GM21528 (cell line): ENCODE results near the gene VPS54.
A peak's percentile ranks its signal among the peaks of the same experiment; 100 is the strongest.

Source experiments
- ATAC-seq: cut with Tn5 transposase; IDR thresholded peaks from one replicate; pipeline ENCODE4 v1.9.1; 2021; ENCODE audit warnings: mild to moderate bottlenecking, moderate library complexity; ENCODE audit not compliant: unreplicated experiment, low FRiP score

The VPS54 gene, protein sequence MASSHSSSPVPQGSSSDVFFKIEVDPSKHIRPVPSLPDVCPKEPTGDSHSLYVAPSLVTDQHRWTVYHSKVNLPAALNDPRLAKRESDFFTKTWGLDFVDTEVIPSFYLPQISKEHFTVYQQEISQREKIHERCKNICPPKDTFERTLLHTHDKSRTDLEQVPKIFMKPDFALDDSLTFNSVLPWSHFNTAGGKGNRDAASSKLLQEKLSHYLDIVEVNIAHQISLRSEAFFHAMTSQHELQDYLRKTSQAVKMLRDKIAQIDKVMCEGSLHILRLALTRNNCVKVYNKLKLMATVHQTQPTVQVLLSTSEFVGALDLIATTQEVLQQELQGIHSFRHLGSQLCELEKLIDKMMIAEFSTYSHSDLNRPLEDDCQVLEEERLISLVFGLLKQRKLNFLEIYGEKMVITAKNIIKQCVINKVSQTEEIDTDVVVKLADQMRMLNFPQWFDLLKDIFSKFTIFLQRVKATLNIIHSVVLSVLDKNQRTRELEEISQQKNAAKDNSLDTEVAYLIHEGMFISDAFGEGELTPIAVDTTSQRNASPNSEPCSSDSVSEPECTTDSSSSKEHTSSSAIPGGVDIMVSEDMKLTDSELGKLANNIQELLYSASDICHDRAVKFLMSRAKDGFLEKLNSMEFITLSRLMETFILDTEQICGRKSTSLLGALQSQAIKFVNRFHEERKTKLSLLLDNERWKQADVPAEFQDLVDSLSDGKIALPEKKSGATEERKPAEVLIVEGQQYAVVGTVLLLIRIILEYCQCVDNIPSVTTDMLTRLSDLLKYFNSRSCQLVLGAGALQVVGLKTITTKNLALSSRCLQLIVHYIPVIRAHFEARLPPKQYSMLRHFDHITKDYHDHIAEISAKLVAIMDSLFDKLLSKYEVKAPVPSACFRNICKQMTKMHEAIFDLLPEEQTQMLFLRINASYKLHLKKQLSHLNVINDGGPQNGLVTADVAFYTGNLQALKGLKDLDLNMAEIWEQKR

DNA sequence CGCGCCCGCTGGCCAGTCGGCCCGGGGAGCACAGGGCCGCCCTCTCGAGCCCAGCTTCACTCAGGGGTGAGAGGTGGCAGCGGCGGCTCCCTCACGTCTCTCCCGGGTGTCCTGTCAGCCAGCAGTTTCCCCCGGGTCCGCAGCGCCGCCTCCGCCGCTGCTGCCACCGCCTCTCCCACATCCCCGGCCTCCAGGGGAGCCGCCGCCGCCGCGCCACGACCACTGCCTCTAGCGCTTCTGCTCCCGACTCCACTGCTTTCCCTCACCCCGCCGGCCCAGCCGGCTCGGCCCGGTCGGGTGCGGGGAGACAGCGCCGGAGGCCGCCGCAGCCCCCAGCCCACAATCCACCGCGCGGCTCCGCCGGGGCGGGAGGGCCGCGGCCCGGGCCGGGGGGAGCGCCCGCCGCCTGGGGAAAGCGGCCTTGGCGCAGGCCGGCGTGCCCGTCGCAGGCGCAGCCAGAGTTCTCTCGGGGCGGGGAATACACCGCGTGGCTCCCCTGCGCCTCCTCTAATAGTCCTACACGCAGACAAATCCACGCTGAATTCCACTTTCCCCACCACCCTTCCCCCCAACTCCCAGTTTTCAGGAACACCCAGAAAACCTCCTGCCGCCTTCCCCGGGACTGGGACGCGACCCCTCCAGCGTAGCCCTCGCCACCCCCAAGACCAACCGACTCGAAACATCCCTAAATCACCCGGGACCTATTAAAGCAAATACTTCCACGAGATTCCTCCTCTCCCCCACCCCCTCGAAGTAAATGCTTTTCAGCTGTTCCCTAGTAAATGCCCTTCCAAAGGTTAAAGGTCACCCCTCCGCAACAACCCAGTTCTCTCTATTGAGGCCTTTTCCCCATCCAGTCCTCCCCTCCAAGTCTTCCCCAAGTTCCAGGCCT, at the start of gene VPS54:
Gene VPS54 (minus strand): TSS at position 346 of the 892 bp plus-strand sequence. CDS start 35,429 bp downstream, outside the sequence.
- peak; percentile 61 for ATAC-seq

DNA sequence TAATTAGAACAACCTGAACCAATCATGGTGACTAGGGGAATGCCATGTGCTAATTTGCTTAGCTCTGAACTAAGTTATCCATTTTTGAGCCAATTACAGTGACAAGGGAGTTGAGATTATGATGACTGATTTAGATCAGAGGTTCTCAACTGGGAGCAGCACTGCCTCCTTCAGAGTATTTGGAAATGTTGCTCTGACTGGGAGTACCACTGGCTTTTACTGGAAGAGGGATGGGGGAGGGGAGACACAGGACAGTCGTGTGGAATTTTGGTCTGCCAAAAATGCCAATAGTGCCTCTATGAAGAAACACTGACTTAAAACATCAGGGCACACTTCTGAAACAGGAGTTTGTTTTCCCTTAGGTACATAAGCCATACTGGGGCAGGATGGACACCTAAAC, 48.1 kb upstream of the VPS54 start:
- no peak for ATAC-seq

DNA sequence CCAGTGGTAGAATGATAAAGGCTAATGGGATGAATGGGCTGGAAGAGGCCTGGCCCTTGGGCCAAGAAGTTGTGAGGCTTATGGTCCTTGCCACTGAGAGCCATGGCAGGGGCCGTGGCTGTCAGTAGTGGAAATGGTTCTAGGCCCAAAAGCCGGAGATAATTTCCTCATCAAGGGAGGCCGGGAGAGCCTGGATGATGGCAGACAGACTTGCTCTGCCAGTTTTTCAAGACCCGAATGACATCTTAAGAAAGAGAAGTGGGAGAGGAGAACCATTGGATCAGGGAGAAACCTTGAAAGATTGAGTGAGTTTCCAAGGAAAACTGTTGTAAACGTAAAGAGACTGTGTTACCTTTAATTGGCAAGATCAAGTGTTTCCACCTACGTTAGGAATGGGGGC, 46.3 kb upstream of the VPS54 start:
- ATAC-seq: no peak

DNA sequence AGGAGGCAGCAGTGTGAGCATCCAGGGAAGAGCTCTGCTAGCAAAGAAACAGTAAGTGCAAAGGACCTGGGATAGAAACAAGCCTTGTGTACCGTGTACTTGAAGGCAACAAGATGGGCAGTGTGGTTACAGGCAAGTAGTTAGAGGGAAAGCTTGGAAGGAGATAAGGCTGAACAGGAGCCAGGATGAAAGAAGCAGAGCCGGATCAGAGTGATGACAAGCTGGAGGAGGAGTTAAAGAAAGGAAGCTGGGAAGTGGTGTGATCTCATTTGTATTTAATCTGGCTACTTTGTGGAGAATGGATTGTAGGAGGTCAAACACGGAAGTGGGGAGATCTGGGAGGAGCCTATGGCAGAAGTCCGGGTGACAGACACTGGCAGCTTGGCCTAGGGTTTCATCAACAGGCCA, 44.7 kb upstream of the VPS54 start:
- no peak for ATAC-seq

DNA sequence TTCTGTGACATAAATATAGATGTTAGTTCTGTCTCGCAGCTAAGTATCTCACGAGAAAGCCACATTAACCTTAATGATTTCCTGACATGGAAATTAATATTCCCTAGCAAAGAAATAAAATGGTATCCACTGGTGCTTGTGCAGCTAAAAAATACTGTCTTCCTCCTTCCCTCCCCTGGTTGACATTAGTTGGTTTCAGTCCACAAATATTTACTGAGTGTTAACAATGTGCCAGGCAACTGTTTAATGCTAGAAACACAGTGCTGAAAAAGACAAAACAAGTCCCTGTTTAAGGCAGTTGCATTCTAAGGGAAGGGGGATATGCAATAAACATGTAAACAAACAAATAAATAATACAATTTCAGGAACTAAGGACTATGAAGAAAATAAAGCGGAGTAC, 44.2 kb upstream of the VPS54 start:
- ATAC-seq: no peak

DNA sequence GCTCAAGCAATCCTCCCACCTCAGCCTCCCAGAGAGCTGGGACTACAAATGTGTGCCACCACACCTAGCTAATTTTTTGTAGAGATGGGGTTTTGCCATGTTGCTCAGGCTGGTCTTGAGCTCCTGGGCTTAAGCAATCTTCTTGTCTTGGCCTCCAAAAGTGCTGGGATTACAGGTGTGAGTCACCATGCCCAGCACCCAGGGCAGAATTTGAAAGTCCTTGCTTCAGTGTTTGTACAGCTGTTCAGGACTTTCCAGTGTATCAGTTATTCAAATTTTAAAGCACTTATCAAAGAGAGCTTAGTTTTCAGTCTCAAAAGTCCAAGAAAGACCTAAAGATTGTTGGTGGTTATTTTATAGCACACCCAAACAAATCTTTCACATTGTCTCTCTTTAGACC, 43.6 kb upstream of the VPS54 start:
- ATAC-seq: peak; percentile 70

DNA sequence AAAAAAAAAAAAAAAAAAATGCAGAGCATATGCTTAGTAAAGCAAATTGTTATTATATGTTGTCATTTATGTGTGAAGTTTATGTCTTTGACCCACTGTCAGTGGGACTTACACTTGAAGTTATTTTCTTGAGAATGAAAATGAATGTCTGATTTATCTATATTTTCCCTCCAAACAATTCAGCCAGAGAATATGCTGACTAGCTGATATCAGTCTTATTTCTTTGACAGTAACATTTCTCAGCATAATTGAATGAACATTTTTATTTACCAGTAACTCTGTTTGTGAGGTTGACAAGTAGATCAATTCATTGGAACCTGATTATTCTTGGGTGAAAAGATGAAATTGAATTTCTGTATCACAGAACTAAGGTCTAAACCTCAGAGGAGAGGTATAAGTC, 40.0 kb upstream of the VPS54 start:
- no peak for ATAC-seq

DNA sequence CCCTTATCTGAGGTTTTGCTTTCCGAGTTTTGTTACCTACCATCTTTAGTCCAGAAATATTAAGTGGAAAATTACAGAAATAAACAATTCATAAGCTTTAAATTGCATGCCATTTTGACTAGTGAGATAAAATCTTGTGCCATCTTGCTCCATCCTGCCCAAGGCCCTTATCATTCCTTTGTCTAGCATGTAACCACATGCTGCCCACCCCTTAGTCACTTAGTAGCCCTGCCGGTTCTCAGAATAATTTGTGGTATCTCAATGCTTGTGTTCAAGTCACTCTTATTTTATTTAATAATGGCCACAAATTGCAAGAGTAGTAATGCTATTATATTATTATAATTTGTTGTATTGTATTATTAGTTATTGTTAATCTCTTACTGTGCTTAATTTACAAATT, 36.8 kb upstream of the VPS54 start:
- ATAC-seq: no peak

DNA sequence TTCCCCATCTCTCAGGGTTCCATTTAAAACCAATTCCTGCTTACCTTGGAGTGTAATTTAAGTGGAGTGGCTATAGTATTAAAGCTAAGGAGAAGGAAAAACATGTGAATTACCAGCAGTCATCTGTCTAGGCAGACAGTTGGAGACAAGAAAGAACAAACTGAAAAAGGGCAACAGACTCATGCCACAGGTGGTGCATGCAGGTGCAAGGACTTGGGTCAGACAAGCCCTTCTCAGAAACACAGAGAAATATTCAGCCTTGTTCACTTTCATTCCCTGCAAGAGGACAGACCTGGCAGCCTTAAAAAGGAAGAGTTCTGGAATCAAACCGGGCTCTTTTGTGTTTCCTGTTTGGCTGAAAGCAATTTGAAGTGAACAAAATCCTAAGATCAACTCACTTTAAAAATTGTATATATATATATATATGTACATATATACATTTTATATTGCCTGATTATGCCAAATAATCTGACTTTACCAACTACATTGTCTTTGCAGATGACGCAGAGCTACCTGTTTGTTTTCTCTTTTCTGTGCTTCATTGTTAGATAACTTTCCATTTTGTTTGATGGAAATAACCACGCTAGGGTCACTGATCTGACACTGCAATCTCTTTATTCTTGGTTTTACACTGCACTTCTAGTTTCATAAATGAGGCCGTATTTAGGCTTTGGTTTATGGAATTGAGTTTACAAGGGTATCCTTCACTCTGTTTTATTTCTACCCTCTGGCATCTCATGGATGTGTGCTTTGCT, 35.1 kb upstream of the VPS54 start:
- no peak for ATAC-seq

DNA sequence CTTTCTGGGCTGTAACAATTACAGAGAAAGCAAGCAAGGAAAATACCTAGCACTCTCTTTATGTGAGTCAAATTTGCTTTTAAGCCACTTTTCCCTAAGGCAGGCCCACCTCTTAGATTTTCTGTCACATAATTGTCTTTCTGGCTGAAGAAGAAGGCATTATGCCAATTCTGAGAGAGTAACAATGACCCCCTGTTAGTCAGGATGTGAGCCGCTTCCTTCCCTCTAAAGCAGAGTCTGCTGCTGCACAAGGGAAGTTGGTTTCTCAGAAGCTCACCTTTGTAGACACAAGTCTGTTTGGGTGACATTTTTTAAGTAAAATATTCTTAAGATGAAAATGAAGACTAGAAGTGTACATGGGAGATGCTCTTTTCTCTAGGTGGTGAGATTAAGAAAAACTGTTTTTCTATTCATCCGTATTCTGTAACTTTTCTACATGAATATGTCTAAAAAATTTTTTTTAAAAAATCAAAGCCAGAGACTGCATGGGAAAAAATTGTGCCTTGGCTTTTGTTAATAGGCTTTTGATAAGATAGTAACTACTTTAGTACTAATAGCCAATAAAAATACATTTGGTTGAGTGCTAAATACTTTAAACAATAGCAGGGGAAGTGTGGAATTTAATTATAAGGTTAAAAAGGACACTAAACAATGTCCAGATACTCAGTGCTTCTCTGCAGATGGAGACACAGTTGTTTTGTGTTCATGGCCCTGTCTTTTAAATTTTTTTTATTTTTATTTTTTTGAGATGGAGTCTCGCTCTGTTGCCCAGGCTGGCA, 33.4 kb upstream of the VPS54 start:
- ATAC-seq: no peak

DNA sequence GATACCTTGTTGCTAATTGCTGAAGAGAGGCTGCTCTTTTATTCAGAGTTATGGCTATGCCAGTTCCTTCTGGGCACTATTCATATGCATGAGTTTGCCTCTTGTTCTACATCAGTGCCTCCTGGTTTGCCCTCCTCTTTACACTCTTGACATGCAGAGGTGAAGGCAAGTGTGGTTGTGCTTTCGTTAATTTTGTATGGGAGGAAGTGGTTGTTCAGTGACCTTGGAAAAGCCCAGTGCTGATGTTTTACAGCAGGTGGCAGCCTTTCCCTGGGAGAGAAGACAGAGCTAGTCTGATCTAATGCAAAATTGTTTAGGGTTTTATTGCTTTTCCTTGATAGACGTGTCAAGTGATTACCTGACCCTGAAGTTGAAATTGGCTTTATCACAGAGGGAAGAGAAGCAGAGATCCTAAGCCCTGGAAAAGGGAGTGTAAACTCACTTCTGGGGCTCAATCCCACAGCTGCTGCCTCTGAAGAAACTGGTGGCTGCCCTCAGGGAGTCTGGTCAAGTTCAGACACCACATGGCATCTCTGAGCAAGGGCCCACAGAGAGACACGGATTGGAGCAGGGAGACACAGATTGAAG, 30.5 kb upstream of the VPS54 start:
- peak; percentile 86 for ATAC-seq

DNA sequence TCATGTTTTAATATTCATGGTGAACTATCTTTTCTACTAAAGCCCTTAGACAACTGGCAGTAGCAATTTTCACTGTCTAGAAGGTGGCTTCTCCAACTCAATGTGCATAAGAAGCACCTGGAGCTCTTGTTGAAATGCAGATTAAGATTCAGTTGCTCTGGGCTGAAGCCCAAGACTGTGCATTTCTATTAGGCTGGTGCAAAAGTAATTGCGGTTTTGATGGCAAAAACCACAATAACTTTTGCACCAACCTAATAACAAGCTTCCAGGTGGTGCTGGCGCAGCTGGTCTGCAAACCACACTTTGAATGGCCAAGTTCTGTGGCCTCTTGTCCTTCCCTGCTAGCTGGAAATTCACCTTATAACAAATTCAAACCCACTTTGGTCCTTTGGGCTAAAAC, 26.7 kb upstream of the VPS54 start:
- no peak for ATAC-seq

DNA sequence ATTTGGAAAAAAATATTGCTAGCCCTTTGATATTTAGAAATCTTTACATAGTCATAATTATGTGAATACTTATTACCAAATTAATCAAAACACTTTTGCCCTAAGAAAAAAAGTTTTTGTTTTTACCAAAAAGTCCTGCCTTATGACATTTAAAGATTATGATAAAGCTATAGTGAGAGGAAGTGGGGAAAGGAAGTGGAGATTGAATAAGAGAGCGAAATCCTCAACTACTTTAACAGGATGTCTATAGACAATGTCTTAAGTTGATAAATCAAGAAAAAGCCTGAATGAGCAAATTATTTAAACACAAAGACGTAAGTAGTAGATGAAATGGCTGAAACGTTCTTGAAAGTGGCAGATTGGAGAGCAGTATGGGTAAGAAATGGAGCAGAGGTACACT, 20.9 kb upstream of the VPS54 start:
- no peak for ATAC-seq

DNA sequence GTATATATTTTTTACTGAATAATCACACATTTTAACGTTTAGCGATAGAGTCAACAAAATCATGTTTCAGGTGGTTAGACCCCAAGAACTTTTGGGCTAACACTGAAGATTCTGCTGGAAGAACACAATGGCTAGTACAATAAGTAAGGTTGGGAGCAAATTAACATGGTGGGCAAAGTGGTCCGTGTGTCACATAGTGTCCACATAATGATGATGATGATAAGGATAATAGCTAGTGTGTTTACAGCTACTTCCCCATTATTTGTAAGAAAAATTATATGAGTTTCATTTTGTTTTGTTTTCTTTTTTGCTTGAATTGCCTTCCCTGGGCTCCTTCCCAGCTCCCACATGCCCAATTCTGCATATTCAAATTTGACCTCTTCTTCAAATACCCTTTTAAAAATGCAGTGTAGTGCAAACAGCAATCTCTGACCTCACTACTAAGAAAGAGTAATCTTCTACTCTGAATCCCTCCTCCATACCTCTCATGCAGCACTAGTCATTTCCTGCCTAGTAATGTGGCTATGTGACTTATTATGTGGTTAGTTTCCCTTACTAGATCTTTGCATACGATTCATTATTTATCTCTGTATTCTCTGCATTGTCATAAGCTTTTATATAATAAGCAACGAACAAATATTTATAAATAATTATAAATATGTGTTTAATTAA, 16.9 kb upstream of the VPS54 start:
- ATAC-seq: peak; percentile 94

DNA sequence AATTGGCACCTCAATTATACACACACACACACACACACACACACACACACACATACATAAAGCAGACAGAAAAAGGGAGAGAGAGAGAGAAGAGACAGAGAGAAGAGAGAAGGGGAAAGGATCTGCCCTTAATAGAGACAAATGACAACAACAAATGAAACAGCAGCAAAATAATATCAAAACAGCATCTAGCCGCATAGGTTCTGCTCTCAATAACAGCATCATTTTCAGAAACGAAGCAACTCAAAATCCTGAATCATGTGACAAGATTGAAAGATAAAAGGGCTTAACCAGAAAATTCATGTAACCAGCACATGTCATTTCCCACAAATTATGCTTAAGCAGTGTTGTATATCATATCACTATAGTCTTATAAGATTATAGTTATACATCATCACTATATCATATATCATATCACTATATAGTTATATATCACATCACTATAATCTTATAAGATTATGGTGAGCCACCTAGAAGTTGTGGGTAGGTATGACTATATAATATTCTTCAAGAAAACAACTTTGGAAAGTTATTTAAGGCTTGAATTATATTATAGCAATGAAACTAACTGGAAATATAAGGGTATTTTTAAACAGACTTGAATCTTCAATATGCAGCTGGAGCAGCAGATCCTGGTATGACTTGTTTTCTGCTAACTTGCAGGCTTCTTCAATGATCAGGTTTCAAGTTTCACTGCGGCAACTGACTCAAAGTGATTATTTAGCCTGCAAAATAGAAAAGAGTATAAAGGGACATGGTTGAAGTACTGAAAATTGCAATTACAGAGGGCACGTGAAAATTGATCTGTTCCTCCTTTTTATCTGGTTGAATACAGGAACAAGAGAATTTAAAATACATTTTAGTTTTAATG, 16.1 kb upstream of the VPS54 start:
- ATAC-seq: no peak

DNA sequence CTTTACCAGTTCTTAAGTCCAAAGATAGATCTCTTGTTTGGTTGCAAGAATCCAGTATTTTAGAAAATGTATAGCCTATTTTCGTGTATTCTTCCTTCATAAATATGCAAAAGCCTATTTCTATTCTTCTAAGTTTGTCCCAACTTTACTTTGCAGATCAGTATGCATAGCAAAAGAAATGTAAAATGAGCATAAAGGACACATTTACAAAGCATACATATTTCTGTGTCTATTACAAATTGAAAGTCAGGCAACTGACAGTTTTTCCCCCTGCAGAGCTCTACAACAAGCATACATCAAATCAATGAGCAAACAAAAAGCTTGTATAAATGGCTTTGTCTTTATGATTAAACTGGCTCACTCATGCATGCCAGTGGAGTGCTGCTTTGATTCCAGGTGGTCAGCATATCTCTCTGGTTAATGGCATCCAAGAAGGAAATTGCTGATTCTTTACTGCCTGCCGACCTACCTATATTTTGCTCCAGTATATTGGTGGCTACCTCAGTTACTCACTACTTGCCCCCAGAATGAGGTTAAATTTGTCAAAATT, 10.0 kb upstream of the VPS54 start:
- ATAC-seq: no peak

DNA sequence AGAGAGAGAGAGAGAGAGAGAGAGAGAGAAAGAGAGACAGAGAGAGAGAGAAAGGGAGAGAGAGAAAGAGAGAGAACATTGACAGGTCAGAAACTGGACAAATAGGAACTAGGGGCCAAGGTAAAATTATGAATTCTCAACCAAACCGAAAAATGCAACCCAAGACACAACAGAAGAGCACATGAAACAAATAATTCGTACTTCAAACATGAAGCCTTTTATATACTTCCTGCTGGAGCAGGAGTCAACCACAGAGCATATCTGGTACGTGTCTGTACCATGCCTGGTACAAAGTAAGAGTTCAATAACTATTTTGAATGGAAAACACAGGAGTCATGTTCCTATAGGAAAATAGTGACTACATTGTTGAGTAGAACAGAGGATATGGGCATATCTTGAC, 6.5 kb upstream of the VPS54 start:
- no peak for ATAC-seq
